Measurements from ENCODE around the gene ABTB2. TPM values are rescaled to one million over a fixed set of nuclear protein-coding genes. Genes with fewer than 3 reads are reported as not detected.

ABTB2 gene
- total and polyA plus RNA-seq, 9 of the 15 experiments (the other 6 are each of a cell fraction or from before 2014, with no cell fraction given) = 0.03 to 0.18 (median 0.12) TPM; not detected in 2

GRCh38 chr11:34242037-34242625 lies 115.7 kb downstream of the ABTB2 start (continued):
- TF ChIP-seq ZNF318 (IDR thresholded peaks at IDR 0.05; ENCODE audit: borderline replicate concordance in 1 of 2, low read depth in 1 of 2) (no peak), SRF (CRISPR knock-in tag; IDR thresholded peaks at IDR 0.05) (no peak), CLOCK (CRISPR knock-in tag; IDR thresholded peaks at IDR 0.05; ENCODE audit: borderline replicate concordance) (no peak), BRCA1 (IDR thresholded peaks at IDR 0.05) (no peak), BRCA1 (CRISPR knock-in tag; IDR thresholded peaks at IDR 0.05) (no peak), KDM5B (IDR thresholded peaks at IDR 0.05; ENCODE audit: insufficient replicate concordance, low read depth, low read length) (no peak), MTA3 (IDR thresholded peaks at IDR 0.05; ENCODE audit: borderline replicate concordance) (peak; percentile 58; the same call in 1 of the 2 replicates), TFAM (CRISPR knock-in tag; conservative IDR thresholded peaks at IDR 0.05) (no peak), TSC22D4 (tag; IDR thresholded peaks at IDR 0.05) (no peak), ZBTB43 (CRISPR knock-in tag; IDR thresholded peaks at IDR 0.05) (no peak), NFATC3 (IDR thresholded peaks at IDR 0.05) (no peak), GABPB2 (CRISPR knock-in tag; conservative IDR thresholded peaks at IDR 0.05) (no peak), ZNF584 (CRISPR knock-in tag; IDR thresholded peaks at IDR 0.05; ENCODE audit: low read depth) (no peak), SMARCB1 (IDR thresholded peaks at IDR 0.05; ENCODE audit: insufficient read length, low read depth) (no peak)

Data from K562 (cell line).